HG03280 (cell line): ENCODE data around the gene MICB.
"Not testable (repeated sequence)": the region's sequence is repeated elsewhere in the genome, so short reads cannot be mapped to it uniquely, and the experiment has no call there.

Source experiments
- ATAC-seq: cut with Tn5 transposase; IDR thresholded peaks from one replicate; pipeline ENCODE4 v1.9.1; 2021; ENCODE audit warnings: mild to moderate bottlenecking, moderate library complexity; ENCODE audit not compliant: unreplicated experiment

Gene MICB

DNA sequence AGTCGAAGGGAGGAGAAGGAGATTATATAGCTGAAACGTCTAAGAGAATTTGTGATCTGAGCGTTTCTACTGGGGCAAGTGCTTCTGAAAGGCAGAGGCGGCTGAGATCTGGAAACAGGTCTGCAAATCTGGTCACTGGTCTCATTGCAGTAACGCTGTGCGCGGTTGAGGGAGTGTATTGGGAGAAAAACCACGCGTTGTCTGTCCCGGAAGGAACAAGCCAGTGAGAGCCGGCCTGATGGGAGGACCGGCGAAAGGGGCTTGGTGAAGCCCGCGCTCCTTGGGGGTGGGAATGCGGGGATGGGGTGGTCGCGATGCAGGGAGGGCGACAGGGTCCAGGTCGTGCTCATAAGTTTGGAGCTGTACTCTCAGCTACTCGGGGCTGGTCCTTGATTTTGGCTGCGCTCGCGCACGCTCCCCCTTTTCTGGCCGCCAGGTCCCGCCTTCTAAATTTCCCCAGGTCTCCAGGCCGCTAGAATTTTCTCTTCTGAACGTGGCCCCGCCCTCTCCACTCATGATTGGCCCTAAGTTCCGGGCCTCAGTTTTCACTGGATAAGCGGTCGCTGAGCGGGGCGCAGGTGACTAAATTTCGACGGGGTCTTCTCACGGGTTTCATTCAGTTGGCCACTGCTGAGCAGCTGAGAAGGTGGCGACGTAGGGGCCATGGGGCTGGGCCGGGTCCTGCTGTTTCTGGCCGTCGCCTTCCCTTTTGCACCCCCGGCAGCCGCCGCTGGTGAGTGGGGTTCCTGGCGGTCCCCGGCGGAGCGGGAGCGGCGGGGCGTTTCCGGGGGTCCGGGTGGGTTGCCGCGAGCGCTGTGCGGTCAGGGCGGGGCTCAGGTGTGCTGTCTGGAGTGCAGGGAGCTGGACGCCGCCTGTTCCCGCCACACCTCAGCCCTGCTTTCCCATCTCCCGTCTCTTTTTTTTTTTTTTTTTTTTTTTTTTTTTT, at the start of gene MICB:
MICB (plus strand) TSS at position 615 of the 946 bp plus-strand sequence; CDS start at position 664, 49 bp downstream.
- ATAC-seq = peak; percentile 55

DNA sequence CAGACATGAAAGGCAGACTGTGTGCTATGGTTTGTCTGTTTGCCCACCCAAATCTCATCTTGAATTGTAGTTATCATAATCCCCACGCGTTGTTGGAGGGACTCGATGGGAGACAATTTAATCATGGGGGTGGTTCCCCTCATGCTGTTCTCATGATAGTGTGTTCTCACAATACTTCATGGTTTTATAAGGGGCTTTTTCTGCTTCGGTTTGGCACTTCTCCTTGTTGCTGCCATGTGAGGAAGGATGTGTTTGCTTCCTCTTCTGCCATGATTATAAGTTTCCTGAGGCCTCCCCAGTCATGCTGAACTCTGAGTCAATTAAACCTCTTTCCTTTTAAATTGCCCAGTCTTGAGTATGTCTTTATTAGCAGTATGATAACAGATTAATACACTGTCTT, 47.2 kb upstream of the MICB start:
- no peak for ATAC-seq

DNA sequence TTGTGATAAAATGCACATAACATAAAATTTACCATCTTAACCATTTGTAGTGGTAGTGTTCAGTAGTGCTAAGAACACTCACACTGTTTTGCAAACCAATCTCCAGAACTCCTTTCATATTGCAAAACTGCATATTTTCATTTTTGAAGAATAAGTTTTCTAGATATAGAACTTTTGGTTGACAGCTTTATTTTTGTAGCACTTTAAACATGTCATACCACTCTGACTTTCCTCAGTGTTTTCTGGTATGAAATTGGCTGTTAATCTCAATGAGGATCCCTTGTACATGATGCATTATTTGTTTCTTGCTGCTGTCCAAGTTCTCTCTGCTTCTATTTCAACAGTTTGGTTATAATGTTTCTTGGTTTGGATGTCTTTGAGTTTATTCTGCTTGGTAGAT, 45.1 kb upstream of the MICB start:
- ATAC-seq = no peak

DNA sequence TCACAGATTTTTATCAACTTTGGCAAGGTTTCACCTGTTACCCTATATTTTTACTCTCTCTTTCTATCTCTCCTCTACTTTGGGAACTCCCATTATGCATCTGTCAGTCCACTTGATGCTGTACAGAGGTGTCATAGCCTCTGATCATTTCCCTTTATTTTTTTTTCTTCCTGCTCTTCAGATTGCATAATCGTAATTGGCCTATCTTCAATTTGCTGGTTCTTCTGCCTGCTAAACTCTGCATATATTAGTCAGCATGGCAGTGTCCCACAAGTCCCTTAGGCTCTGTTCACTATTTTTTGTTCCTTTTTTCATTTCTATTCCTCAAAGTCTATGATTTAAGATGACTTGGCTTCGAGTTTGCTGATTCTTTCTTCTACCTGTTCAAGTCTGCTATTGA, 44.7 kb upstream of the MICB start:
- ATAC-seq = no peak

DNA sequence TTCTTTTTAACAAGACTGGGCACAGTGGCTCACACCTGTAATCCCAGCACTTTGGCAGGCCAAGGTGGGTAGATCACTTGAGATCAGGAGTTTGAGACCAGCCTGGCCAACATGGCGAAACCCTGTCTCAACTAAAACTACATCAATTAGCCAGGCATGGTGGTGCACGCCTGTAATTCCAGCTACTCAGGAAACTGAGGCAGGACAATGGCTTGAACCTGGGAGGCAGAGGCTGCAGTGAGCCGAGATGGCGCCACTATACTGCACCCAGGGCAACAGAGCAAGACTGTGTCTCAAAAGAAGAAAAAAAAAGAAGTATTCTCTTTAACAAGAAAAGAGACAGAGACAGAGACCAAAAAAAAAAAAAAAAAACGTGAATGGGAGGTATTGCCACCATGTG, 38.1 kb upstream of the MICB start:
- ATAC-seq = not testable (repeated sequence)

DNA sequence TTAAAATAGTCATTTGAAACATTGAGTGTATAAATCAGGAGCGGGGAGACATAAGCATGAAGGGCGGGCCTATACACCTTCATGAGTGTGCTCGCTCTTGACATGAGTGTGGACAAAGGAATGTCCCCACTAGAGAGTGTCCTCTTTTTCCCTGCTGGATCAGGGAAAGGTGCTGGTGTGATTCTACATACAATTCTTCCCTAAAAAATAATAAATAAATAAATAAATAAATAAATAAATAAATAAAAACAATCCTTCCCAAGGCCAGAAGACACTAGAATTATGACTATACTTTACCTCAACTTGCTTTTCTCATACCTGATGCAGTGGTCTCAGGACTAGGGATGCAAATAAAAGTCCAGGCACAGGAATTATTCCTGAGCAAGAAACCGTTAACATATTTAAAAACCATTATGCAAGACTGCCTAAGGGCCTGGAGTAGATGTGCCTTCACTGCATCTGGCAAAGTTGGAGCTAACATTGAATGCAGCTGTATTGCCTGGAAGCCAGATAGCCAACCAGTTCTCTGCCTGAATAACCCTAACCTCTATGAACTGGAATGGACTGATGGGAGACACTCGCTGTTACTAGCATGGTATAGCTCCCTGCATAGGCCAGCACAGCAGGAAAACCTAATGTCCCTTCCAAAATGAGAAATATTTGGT, 37.5 kb upstream of the MICB start:
- no peak for ATAC-seq

DNA sequence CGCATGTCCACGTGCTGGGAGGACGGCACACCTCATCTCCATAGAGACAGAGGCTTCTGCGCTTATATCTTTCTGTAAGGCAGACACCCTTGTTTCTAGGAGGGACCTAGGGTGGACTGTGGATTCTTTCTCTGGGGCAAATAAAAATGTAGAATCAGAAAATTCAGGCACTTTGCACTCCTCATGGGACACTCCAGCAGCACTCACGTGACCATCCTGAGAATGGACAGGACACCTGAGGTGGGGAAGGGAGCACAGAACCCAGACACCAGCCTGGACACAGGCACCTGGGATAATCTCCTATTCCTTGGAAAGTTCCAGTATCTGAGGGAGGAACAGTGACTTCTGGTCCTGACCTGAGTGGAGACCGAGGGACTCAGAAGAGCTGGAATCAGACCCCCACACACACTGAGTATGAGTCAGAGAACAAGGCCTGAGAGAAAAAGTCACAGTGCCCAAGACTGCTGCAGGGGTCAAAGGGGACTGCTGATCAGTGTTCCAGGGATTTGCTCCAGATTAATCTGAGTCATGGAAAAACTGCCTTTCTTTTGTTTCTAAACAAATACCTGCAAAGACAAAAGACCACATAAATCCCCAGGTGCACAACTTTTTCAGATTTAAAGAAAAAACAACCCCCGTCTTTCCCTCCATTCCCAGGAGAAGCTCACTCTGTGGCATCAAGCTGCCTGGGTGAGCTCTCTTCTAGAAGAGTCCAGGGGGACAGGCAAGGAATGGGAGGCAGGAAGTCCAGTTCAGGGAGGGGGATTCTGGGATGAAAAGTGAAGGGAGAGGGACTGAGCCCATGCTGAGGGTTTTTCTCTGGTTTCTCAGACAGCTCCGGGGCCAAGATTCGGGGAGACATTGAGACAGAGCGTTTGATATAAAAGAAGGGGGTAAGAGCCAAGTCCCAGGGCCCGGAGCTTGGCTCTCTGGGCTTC, 35.6 kb upstream of the MICB start:
- no peak for ATAC-seq

DNA sequence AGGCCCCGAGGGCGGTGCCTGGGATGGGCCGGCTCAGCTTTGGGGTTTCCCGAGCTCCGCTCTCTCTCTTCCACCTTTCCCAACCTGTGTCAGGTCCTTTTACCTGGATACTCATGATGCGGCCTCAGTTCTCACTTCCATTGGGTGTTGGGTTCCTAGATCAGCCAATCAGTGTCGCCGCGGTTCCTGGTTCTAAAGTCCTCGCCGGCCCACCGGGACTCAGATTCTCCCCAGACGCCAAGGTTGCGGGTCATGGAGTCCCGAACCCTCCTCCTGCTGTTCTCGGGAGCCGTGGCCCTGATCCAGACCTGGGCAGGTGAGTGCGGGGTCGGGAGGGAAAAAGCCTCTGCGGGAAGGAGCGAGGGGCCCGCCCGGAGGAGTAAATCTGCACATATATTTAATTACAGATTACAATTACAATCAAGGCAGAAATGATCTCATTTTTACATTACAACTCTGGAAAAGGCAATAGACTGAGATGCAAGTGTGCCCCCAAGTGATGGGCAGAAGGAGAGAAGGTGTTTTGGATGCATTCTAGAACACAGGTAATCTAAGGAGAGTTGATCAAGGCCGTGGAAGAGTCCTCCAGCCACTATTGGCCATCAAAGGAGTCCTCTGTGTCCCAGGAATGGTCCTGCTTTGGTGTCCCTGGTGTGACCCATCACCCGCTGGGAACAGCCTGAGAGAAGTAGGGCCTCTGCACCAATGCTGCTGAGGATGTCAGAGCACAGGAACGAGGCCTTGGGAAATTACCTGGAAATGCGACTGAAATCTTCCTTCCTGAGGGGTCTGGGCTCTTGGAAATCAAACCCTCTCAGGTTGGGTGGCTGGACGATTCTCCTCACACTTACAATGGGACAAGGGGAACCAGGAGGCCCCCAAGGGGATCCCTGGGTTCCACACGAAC, 34.7 kb upstream of the MICB start:
- peak; percentile 91 for ATAC-seq

DNA sequence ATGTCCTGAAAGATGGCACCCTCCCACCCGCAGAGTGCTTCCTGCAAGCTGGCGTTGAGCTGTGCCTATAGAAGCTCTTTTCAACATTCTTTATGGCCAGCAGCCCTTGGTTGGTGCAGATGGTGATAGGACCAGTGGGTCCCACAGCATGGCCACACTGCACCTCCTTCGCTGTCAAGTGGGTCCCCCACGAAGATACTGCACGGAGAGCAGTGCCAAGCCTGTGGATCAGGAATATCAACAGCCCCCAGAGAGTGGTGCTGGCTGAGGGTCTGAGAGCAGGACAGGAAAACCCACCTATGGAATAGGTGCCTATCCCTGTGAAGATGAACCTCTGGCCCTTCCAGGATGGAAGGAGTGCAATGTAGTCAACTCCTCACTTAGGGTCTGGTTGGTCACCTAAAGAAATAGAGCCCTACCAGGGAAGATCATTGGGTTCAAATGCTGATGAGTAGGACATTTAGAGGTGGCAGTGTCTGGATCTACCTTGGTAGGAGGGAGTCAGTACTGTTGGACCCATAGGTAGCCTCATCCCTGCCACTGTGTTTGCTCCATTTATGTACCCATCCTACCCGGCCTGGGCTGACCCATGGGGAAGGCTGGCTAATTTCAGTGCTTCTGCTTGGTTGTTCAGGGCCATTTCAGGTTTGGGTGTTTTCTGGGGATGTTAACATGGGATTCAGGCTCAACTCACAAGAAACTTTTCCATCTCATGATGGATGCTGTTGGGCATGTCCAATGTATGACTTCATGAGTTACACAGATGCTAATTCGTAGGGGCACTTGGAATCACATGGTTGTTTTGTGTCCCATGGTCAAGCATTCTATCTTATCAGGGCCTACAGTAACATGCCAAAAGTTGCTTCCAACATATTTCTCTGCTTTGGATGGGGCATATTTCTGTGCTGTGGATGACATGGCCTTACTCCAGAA, 33.4 kb upstream of the MICB start:
- no peak for ATAC-seq

DNA sequence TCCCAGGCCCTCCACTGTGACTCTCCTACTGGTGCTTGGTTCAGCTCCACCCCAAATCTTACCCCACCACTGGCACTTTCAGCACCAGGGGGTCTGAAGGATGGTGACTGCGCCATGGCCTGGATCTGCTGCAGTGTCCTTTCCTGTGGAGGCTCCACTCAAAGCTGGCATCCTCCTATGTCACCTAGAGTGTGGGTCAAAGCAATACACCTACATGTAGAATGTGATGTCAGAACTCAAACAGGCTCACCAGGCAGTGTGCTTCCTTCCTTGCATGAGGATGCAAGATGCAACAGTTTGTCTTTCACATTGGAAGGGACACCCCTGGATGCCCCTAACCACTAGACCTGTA, 32.8 kb upstream of the MICB start:
- no peak for ATAC-seq

DNA sequence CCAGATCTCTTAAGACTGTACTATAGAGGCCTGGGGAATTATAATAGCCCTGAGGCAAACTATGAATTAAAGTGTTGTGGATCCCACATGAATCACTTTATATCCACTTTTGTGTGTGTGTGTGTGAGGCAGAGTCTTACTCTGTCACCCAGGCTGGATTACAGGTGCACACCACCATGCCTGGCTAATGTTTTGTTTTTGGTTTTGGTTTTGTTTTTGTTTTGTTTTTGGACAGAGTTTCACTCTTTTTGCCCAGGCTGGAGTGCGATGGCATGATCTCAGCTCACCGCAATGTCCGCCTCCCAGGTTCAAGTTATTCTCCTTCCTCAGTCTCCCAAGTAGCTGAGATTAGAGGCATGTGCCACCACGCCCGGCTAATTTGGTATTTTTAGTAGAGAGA, 32.2 kb upstream of the MICB start:
- ATAC-seq = no peak

DNA sequence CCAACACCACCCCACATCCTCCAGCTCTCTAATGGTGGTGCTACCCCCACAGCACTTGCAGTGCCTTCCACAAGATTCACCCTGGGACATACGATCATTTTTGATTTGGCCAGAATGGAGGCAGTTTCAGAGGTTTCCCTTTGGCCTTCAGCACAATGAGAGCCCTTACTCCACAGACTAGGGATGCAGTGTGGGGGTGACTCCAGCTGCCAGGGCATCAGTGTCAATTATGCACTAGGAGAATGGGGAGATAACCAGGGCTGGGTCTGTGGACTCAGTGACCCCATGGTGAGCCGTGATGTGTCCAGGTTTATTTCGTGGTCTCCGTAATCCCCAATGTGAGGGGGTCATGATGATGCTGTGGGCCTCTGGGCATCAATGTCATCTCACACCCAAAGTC, 31.5 kb upstream of the MICB start:
- no peak for ATAC-seq

DNA sequence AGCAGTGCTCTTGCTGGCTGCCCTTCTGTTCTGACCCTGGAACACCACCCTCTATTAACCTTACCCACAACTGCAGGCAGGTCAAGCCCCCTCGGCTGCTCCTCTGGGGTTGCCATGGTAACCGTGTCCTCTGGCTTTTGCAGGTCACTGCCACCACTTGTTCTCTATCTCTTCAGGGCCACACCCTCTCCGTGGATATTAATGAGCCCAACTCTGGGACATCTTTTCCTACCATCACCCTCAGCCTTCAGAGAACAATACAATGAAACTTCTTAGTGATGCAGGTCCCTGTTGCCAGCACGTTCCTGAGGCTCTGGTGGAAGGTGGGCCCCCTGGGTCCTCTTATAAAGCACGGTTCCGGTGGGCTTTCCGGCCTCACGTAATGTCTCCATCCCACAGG, 30.8 kb upstream of the MICB start:
- ATAC-seq = no peak

DNA sequence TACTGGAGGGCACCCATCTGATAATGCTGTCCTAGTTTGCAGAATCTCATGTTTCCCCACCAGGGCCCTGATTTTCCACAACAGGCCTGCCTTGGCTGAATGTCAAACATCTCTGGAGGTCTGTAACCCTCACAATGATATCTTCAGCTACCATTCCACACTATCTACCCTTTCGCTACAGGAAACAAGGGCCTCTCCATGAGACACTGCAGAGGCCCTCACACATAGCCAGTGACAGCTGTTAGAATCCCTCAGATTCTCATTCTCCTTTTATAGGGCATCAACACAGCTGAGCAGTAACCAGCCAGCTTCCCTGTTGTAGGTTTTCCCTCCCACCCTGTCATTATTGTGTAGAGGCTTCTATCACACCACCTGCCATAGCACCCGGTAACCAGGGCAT, 29.6 kb upstream of the MICB start:
- no peak for ATAC-seq

DNA sequence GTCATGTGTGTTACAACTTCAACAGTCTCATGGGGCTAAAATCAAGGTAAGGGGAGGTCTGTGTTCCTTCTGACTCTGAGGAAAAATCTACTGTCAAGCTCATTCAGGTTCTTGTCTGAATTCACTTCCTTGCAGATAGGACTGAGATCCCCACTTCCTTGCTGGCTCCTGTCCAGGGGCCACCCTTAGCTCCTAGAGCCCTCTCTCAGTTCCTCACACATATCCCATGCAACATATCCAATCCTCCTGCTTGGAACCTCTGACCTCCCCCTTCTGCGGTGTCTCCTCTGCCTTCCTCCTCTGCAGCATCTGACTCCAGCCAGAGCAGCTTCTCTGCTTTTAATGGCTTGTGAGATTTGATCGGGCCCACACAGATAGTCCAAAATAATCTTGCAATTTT, 27.1 kb upstream of the MICB start:
- ATAC-seq = no peak

DNA sequence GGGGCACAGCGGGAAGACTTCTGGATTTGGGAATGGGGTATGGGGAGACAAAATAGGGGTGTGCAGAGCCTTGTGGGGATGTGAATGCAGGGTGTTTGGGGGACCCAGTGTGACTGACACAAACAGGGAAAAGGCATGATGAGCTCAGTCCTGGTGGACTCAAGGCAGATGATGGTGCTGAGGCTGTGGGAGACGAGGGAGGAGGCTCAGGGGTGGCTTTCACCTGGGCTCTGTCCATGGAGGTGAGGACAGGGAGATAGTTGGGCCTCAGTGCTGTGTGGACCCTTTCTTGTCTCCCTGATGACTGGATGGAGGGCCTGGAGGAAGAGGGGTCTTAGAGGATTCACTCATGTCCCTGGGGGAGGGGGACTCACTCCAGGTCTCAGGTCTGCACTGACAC, 26.2 kb upstream of the MICB start:
- no peak for ATAC-seq

DNA sequence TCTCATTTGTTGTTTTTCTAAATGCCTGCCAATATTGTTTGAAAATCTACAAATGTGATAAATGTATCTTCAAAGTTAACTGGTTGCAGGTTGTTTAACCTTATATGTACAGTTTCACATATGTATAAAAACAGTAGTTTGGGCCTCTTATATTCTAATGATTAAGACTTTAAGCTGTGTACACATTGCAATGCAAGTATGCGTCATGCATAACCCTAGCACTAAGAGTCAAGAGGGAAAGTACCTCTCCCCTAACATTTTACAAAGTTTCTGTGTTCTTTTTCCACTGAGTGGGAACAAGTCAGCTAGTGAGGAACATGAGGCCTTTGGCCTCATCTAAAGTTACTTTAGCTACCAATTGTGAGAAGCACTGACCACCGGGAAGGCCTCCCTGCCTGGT, 25.7 kb upstream of the MICB start:
- ATAC-seq = no peak

DNA sequence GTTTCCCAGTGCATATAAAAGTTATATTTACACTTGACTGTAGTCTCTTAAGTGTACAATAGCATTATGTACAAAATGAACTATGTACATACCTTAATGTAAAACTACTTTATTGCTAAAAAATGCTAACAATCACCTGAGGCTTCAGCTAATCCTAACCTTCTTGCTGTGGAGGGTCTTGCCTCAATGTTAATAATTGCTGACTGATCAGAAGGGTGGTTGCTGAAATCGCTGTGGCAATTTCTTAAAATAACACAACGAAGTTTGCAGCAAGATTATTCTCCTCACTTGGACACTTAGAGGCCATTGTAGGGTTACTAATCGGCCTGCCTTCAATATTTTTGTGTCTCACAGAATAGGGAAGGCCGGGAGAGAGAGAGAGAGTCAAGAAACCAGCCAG, 24.7 kb upstream of the MICB start:
- no peak for ATAC-seq
